GM12873 (cell line): ENCODE data around the gene DPY30.

Source experiments
- CTCF ChIP-seq: IDR thresholded peaks from 2 replicates; pipeline ENCODE4 v1.5.1; 2012; ENCODE audit warnings: low read depth, mild to moderate bottlenecking, moderate library complexity, low read length, control low read depth; ENCODE audit not compliant: insufficient read depth; ENCODE audit errors: missing control alignments

The DPY30 gene

DNA sequence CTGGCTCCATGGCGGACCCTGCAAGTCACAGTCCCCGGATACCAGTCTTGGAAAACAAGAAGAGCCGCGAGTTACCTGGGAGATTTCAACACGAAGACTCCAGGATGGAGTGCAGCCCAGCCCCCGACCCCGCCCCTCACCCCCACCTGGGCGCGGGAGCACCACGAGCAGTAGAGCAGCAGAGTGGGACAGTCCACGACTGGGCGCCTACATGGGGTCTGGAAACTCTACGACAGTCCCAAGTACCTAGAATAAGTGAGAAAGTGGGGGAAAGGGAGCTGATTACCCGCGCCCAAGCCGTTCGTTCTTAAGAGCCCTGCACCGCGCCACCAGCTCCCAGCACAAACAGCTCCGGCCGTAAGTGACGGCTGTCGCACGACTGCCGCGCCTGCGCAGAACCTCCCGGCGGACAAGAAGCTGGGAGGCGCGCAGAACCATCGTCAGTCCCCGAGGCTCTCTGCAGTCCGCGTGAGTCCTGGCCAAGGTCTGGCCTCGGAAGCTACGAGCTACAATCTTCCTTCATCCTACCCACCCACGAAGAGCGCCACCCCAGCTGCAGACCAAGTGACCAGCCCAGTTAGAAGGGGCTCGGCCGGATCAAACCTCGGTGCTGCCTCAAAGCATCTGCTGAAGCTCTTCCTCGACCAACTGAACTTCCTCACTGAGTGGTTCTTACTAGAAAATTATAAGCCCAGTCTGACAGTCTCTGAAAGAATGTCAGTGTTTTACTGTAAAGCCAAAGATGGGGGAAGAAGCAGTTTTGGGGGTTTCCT, at the start of gene DPY30:
TSS of gene DPY30 (minus strand) at position 359 of the 773 bp plus-strand sequence. CDS start at position 10, 349 bp downstream.
- TF ChIP-seq CTCF: no peak

DNA sequence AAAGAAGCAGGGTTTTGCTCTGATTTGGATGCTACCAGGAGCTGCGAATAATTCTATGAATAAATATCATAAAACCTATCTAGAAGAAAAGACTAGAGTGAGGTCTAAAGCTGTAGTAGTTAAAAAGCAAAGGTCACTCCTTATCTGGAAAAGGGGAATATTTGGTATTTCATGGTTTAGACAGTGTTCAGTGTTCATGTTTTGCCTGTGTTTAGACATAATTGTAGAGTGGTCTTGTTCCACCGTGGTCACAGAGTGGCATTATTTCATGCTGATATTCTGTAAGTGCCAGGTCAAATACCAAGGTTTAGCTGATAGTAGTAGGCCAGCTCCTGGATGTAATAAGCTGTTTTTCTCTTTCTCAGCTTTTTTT, 34.5 kb upstream of the DPY30 start:
- TF ChIP-seq CTCF: no peak

- TF ChIP-seq CTCF: no peak
Measured at GRCh38 chr2:32067549-32067948, 27.9 kb upstream of the DPY30 start.

GRCh38 chr2:32064713-32065112, 25.1 kb upstream of the DPY30 start:
- TF ChIP-seq CTCF: no peak

DNA sequence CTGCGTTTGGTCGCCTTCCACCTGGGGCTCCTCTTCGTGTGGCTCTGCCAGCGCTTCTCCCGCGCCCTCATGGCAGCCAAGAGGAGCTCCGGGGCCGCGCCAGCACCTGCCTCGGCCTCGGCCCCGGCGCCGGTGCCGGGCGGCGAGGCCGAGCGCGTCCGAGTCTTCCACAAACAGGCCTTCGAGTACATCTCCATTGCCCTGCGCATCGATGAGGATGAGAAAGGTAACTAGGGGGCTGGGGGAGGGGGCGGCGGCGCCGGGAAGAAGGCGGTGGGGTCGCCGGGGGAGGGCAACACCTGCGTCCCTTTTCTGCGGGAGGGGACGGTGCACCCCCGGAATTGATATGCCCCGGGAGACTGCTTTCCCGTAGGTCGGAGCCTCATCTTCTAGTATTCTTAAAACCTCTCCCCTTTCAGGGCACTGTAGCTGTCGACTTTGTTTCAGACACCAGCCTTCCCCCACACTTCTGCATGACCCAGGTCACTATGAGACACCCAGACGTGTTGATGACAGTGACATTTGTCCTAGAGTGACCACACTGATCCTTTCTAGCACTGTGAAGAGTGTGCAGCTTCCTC, 24.5 kb upstream of the DPY30 start:
- TF ChIP-seq CTCF: no peak

- TF ChIP-seq CTCF: peak; percentile 42
Measured at GRCh38 chr2:32063310-32064020, 23.9 kb upstream of the DPY30 start, which contains the start of gene SPAST. Gene SPAST (plus strand): TSS chr2:32063556. CDS start chr2:32063832, 276 bp downstream.

DNA sequence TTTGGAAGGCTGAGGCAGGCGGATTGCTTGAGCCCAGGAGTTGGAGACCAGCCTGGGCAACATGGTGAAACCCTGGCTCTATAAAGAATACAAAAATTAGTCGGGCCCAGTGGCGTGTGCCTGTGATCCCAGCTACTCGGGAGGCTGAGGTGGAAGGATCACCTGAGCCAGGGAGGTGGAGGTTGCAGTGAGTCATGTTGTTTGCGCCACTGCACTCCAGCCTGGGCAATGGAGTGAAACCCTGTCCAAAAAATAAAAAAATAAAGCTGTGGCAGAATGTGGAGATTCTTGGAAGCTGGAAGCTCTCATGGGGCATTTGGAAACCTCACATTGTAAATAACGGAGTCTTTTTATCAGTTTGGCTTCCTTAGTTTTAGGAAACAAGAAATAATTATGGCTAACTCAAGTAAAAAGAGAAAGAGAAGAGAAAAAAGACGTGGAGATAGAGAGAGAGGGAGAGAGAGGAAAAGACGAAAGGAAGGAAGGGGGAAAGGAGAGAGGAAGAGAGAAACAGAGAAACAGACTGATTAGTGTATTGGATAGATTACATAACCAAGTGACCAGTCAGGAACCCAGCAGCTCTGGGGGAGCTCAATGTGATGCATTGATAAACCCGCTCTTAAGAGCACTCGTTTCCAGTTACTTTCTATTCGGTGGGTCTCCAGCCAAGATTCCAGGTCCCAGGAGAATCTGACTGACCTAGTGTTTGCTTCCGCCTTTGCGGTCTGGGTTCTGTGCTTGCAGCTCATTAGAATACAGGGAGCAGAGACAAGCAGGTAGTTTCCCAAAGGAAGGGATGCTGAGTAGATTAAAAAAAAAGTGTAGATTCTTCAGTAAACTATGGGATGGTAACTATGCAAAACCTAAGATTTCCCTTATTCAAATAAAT, 22.6 kb upstream of the DPY30 start:
- TF ChIP-seq CTCF: no peak
